ENCODE results near the gene BLVRB. TPM values are rescaled to one million over a fixed set of nuclear protein-coding genes. Genes with fewer than 3 reads are reported as not detected.

BLVRB gene
- total and polyA plus RNA-seq, 9 of the 15 experiments (the other 6 are each of a cell fraction or from before 2014, with no cell fraction given), result 81.1 to 749 (median 331) TPM

GRCh38 chr19:40464059-40465024, 1.2 kb downstream of the BLVRB start (continued):
- TF ChIP-seq REST (IDR thresholded peaks at IDR 0.05; ENCODE audit: borderline replicate concordance), result peak; percentile 68
- no peak for TF ChIP-seq REST (CRISPR knock-in tag; IDR thresholded peaks at IDR 0.05; ENCODE audit: low read depth)
- peak; percentile 50 for TF ChIP-seq ZBTB40 (IDR thresholded peaks at IDR 0.05)
- no peak for TF ChIP-seq ZBTB40 (CRISPR knock-in tag; IDR thresholded peaks at IDR 0.05)
- TF ChIP-seq SMC3 (conservative IDR thresholded peaks at IDR 0.05; ENCODE audit: insufficient read depth, low read depth, low read length), result peak; percentile 40; the same call in 1 of the 2 replicates
- TF ChIP-seq ESRRA (IDR thresholded peaks at IDR 0.05; ENCODE audit: borderline replicate concordance, low read depth), result 0 out of 2 replicates have a peak, but pooled peaks have one; percentile 5
- TF ChIP-seq SREBF1 (IDR thresholded peaks at IDR 0.05; ENCODE audit: borderline replicate concordance, low read depth, low read length), result no peak
- TF ChIP-seq CHD4 (IDR thresholded peaks at IDR 0.05; ENCODE audit: insufficient read depth, insufficient replicate concordance, low read depth, low read length, poor library complexity, severe bottlenecking), result no peak
- TF ChIP-seq ZNF57 (CRISPR knock-in tag; IDR thresholded peaks at IDR 0.05), result no peak

All from K562 (cell line).